ENCODE data around the gene LAMP5.

LAMP5 gene

GRCh38 chr20:9543214-9543613 is 28.8 kb downstream of the LAMP5 start:
- no peak for DNase-seq

- no peak for DNase-seq
Observed at GRCh38 chr20:9550283-9550682, 35.9 kb downstream of the LAMP5 start.

GRCh38 chr20:9550871-9551270 is 36.5 kb downstream of the LAMP5 start:
- DNase-seq: no peak

GRCh38 chr20:9551808-9552550 is 37.6 kb downstream of the LAMP5 start:
- no peak for DNase-seq

- no peak for DNase-seq
Observed at GRCh38 chr20:9555781-9556180, 41.4 kb downstream of the LAMP5 start.

- no peak for DNase-seq
Observed at GRCh38 chr20:9557411-9557810, 43.0 kb downstream of the LAMP5 start.

- DNase-seq: no peak
Observed at GRCh38 chr20:9565910-9566550, 51.6 kb downstream of the LAMP5 start.

- DNase-seq: no peak
Observed at GRCh38 chr20:9566977-9567376, 52.6 kb downstream of the LAMP5 start.

- DNase-seq: no peak
Observed at GRCh38 chr20:9570612-9571011, 56.2 kb downstream of the LAMP5 start.

- DNase-seq: no peak
Observed at GRCh38 chr20:9571783-9572182, 57.4 kb downstream of the LAMP5 start.

GRCh38 chr20:9572670-9573069 is 58.3 kb downstream of the LAMP5 start:
- DNase-seq: no peak

GRCh38 chr20:9573335-9574151 is 59.2 kb downstream of the LAMP5 start:
- no peak for DNase-seq

GRCh38 chr20:9574181-9574580 is 59.8 kb downstream of the LAMP5 start:
- DNase-seq: no peak

GRCh38 chr20:9574776-9575175 is 60.4 kb downstream of the LAMP5 start:
- no peak for DNase-seq

- DNase-seq: no peak
Observed at GRCh38 chr20:9575836-9576235, 61.4 kb downstream of the LAMP5 start.

GRCh38 chr20:9576695-9577094 is 62.3 kb downstream of the LAMP5 start:
- no peak for DNase-seq

GRCh38 chr20:9577397-9577796 is 63.0 kb downstream of the LAMP5 start:
- no peak for DNase-seq

- DNase-seq: no peak
Observed at GRCh38 chr20:9578594-9578993, 64.2 kb downstream of the LAMP5 start.

Measured in CD4-positive, alpha-beta T cell treated with Interleukin-6 for 4 hours (primary cell).